Measurements from ENCODE around the gene IL36RN.

The IL36RN gene

GRCh38 chr2:113098532-113098931, 39.5 kb downstream of the IL36RN start:
- DNase-seq (ENCODE audit: low read depth, low spot score): no peak

DNA sequence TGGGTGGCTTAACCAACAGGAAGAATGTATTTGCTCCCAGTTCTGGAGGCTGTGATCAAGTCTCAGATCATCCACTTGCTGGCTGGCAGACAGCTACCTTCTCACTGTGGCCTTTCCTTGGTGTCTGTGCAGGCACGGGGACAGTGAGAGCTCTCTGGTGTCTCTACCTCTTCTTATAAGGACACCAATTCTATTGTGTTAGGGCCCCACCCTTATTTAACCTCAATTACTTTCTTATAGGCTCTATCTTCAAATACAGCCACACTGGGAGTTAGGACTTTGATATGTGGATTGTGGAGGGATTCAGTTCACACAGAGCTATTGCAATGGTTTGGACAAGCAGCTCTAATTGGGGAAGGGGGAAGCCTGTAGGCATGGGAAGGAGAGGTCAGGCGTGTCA, 43.1 kb downstream of the IL36RN start:
- no peak for DNase-seq (ENCODE audit: low read depth, low spot score)

DNA sequence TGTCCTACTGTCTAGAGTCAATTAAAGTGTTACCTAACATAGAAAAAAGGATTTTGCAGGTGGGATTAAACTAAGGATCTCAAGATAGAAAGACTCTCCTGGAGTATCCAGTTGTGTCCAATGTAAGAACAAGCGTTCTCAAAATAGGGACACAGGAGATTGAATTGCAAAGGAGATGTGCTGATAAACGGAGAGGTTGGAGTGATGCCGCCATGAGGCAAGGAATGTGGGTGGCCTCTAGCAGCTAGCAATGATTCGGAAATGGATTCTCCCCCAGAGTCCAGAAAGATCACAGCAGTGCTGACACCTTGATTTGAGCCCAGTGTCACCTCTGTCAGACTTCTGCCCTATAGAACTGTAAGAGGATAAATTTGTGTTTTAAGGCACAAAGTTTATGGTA, 44.3 kb downstream of the IL36RN start:
- no peak for DNase-seq (ENCODE audit: low read depth, low spot score)

- DNase-seq (ENCODE audit: low read depth, low spot score): no peak
Observed at GRCh38 chr2:113104054-113104611, 45.1 kb downstream of the IL36RN start.

DNA sequence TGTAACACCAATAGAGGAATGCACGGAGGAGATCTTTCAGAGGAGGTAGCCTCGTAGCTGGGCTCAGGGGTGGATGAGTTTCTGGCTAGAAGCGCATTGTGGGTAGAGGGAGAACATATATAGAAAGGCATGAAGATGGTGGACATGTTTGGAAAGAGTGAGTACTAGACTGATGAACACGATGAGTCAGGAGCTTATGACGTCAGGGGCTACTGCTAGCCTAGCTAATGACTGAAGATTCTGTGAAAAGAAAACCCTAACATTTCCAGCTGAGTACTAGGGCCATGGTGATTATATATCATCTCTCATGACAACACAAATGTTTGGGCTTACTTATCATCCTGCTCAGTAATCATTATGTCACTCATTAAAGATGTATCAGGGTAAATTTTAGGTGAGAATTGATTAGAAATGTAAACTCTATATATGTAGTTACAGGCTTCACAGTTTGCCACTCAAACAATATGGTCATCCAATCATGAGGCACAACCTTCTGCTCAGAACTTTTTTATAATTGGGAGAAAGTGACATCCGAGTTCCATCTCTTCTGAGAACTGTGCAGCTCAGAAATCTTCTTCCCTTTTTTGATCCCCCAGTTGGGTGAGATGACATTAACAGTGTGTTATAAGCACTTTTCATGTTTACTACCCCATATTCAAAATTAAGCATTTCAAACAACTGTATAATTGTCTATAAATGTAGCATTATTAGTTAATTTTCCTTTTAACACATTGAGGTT, 46.2 kb downstream of the IL36RN start:
- peak; percentile 6 for DNase-seq (ENCODE audit: low read depth, low spot score)

DNA sequence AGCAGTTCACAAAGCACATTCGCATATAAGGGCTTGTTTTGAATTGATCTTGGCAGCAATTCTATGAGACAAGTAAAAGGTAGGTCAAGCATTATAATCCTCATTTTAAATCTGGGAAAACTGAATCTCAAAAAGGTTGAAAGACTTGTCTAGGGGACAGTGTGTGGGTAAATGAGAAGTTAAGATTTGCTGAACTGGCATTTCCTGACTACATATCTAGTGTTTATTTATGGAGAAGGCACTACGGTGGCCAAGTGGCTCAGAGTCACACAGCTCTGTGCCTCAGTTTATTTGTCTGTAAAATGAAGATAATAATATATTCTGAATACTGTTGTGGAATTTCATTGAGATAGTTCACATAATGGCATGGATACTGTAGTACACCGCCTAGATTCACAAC, 52.1 kb downstream of the IL36RN start:
- no peak for DNase-seq (ENCODE audit: low read depth, low spot score)

DNA sequence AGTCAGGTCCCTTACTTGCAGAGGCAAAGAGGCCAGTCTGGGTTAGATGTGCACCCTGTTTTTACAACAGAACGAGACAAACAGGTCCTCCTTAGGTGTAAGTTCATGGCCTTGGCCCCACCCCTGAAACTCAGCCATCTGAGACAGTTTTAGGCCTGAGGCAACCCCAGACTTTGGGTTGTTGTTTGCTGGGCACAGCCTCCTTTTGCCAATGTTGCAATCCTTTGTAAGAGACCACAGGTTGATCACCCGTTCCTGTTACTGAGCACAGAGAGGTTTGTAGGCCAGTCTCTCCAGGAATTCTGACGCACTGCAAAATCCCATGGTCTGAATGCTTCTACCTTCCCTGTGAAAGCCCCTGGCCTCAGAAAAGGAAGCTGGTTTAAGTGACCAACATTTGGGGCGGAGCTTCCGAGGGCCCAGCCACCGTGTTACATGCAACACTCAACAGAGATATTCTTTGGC, 52.9 kb downstream of the IL36RN start:
- DNase-seq (ENCODE audit: low read depth, low spot score): no peak

DNA sequence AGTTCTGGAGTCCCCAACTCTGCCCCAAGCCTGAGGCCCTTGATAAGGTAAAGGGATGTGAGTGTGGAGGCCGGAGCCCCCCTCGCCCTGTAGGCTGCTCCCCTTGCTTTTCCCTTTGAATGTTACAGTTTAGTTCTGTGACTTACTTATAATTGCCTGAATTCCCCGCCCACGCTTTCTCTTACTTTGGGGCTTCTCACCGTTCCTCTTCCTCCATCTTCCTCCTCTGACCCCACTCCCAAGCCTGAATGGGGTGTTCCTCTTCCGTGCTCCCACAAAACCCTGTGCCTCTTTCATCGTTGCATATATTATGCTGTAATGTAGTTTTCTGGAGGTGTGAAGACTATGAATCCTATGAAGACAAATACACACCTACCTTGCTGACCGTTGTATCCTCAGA, 53.4 kb downstream of the IL36RN start:
- no peak for DNase-seq (ENCODE audit: low read depth, low spot score)

GRCh38 chr2:113112871-113113270, 53.9 kb downstream of the IL36RN start:
- no peak for DNase-seq (ENCODE audit: low read depth, low spot score)

- no peak for DNase-seq (ENCODE audit: low read depth, low spot score)
Observed at GRCh38 chr2:113113807-113114206, 54.8 kb downstream of the IL36RN start.

Measured in astrocyte of the hippocampus (primary cell).